Testis (tissue), 3 donors: ENCODE measurements around the gene KIAA1210. TPM values are rescaled to one million over a fixed set of nuclear protein-coding genes. Genes with fewer than 3 reads are reported as not detected.

ENCODE experiments used
- DNase-seq: peaks from one replicate; pipeline ENCODE4 v3.0.0-alpha.2; 2019
- H3K27ac ChIP-seq, 2 donors: fragments of 200-600 bp; sonication (generic); one replicate each; pipeline ENCODE4 v1.5.1; 2019
- H3K27me3 ChIP-seq: fragments of 200-600 bp; sonication (generic); one replicate; pipeline ENCODE4 v1.5.1; 2019
- H3K36me3 ChIP-seq: fragments of 200-600 bp; sonication (generic); one replicate; pipeline ENCODE4 v1.5.1; 2017; ENCODE audit warnings: low read depth; ENCODE audit errors: missing control alignments
- H3K4me1 ChIP-seq: fragments of 200-600 bp; sonication (generic); one replicate; pipeline ENCODE4 v1.5.1; 2019
- H3K4me3 ChIP-seq, 2 donors: fragments of 200-600 bp; sonication (generic); one replicate each; pipeline ENCODE4 v1.5.1; 2017 to 2019
- H3K9me3 ChIP-seq: fragments of 200-600 bp; sonication (generic); one replicate; pipeline ENCODE4 v1.5.1; 2017
- CTCF ChIP-seq, 3 experiments: fragments of 450-650 bp in 2 of 3; fragments of 200-600 bp in 1 of 3; sonication (generic) in 1 of 3; IDR thresholded peaks; one replicate each; pipeline ENCODE4 v1.5.1; 2016 to 2019; ENCODE audit warnings: antibody characterized with exemption in 3 of 3, mild to moderate bottlenecking in 2 of 3, moderate library complexity in 1 of 3
- POLR2A ChIP-seq: fragments of 450-650 bp; IDR thresholded peaks from one replicate; pipeline ENCODE4 v1.6.1; 2017; ENCODE audit warnings: antibody characterized with exemption, mild to moderate bottlenecking, moderate library complexity
- WGBS, 2 donors: methylation state at CpG; one replicate each; pipeline ENCODE4 v1.1.5; 2018; 5-methylcytosine and 5-hydroxymethylcytosine counted together
- intact Hi-C: fragments of 100-400 bp; cut with DNase I; formaldehyde crosslinking; loops from one replicate; pipeline ENCODE4 v1.15.1; 2023; ENCODE audit warnings: low total_unique reads
- polyA plus RNA-seq: library from polyadenylated mRNA; stranded (reverse); fragments of 350-450 nt; fragmentation: Illumina TruSeq; extraction: RNeasy Lipid Tissue Mini Kit (QIAGEN cat#74804); gene quantifications from one replicate; pipeline ENCODE4 v1.2.3, GENCODE V29; 2014; ENCODE audit warnings: low read depth, low replicate concordance; ENCODE audit not compliant: insufficient read depth
- total RNA-seq, 2 donors: library from RNA; depleted of rRNA; stranded (reverse); fragments of >200 nt; gene quantifications; one replicate each; pipeline ENCODE4 v1.2.3, GENCODE V29; 2016

The KIAA1210 gene
- total and polyA plus RNA-seq, 3 donors from 2014 or later: 63.0 to 286 (median 245) TPM

DNA sequence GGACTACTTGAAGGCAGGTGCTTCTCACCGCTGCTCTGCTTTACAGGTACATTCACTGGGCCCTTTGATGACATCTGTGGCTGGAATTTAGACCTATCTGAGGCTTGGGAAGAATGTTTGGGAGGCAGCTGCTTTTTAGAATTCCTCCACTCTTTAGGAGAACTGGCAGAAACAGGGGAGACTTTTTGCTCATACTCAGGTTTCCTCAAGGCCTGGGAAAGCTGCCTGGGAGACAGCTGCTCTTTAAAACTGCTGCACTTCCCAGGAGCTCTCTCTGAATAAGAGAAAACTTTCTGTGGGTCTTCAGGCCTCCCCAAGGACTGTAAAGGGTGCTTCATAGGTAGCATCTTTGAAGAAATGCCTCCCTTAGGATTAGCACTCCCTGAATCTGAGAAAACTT lies 40.5 kb downstream of the KIAA1210 start:
- WGBS, 2 donors: 89% methylated on average over 1 of the region's 1 CpG; no CpG with 5 or more reads in 1 of the 2 donors
- no peaks in the 10 kb centered on the region for H3K9me3 ChIP-seq
- no peak overlapping the region for H3K4me3 ChIP-seq
- no peak for TF ChIP-seq POLR2A
- no peak for TF ChIP-seq CTCF (IDR thresholded peaks at IDR 0.05)
- H3K27me3 ChIP-seq: no peaks in the 10 kb centered on the region
- intact Hi-C loops: no loop called here
- H3K4me1 ChIP-seq: no peaks in the 10 kb centered on the region
- H3K27ac ChIP-seq: no peak overlapping the region
- DNase-seq: no peak
- H3K36me3 ChIP-seq: no peaks in the 10 kb centered on the region

DNA sequence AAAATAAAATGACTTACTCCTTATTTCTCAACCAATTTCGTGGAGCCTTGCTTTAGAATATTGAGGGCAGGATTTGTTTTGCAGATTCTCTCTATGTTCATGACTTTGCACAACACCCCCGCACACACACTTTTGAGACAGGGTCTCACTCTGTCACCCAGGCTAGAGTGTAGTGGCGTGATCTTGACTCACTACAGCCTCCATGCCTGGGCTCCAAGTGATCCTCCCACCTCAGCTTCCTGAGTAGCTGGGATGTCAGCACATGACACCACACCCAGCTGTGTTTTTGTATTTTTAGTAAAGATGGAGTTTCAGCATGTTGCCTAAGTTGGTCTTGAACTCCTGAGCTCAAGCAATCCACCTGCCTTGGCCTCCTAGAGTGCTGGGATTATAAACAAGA lies 42.8 kb downstream of the KIAA1210 start:
- TF ChIP-seq CTCF (IDR thresholded peaks at IDR 0.05) (no peak), POLR2A (no peak)
- DNase-seq: no peak
- intact Hi-C loops: no loop called here
- H3K27me3 ChIP-seq: no peaks in the 10 kb centered on the region
- no peaks in the 10 kb centered on the region for H3K9me3 ChIP-seq
- H3K36me3 ChIP-seq: no peaks in the 10 kb centered on the region
- 97 to 100% methylated on average over 2 to 3 of the region's 3 CpGs for WGBS, 2 donors
- H3K4me3 ChIP-seq: no peak overlapping the region
- H3K27ac ChIP-seq: no peak overlapping the region
- no peaks in the 10 kb centered on the region for H3K4me1 ChIP-seq

DNA sequence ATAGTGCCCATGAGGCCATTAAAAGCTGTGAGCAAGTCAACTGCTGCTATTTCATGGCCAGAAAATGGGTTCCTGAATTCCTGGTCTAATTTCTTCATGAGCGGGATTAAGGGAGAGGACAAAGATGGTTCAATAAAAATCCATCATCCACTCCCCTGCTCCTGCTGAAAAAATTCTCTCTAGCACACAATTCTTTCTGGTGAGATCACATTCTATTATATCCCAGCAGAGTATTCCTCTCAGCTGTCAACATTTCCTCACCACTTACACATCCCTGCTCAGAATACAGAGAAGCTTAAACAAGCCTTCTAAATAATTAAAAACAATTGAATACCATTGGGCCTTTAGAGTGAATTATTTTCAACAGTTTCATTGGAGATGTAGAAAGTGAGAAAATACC lies 45.3 kb downstream of the KIAA1210 start:
- 94 to 100% methylated on average over 1 of the region's 1 CpG for WGBS, 2 donors
- no peaks in the 10 kb centered on the region for H3K27me3 ChIP-seq
- intact Hi-C loops: no loop called here
- no peaks in the 10 kb centered on the region for H3K9me3 ChIP-seq
- no peak for DNase-seq
- no peak overlapping the region for H3K4me3 ChIP-seq
- H3K27ac ChIP-seq: no peak overlapping the region
- H3K36me3 ChIP-seq: no peaks in the 10 kb centered on the region
- no peaks in the 10 kb centered on the region for H3K4me1 ChIP-seq
- TF ChIP-seq POLR2A (no peak), CTCF (IDR thresholded peaks at IDR 0.05) (no peak)

DNA sequence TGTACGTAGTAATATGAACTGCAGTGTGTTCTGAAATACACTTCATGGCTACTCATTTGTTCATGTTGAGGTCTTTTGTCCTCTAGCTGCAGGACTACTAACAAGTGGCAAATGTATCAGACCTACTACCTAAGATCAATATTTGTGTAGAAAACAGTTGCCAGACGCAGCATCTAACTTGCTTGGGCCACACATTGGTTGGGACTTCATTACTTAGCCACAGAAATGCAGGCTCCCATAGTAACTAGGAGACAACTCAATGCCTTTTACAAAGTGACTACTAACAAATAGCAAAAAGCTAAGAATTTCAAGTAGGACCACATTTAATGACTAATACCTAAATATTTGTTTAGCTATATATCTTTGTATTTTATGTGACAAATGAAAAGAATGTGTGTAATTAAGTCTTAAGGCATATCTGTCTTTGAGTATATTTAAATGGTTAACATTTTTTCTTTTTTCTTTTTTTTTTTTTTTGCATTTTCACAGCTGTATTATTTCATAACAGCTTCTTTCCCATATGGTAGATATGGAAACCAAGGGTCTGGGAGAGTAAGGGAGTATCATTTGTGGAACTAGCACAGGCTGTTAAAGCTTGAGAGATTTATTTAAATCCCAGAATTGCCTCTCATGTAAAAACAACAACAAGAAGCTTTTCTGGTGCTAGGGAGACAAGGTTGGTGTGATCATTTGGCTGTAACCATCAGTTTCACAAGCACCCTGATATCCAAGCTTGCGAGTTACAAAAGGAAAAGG lies 52.2 kb downstream of the KIAA1210 start:
- no peak overlapping the region for H3K27ac ChIP-seq
- intact Hi-C loops: no loop called here
- DNase-seq: no peak
- TF ChIP-seq CTCF (IDR thresholded peaks at IDR 0.05) (no peak), POLR2A (no peak)
- no peaks in the 10 kb centered on the region for H3K36me3 ChIP-seq
- H3K9me3 ChIP-seq: no peaks in the 10 kb centered on the region
- no peaks in the 10 kb centered on the region for H3K4me1 ChIP-seq
- H3K27me3 ChIP-seq: no peaks in the 10 kb centered on the region
- H3K4me3 ChIP-seq: no peak overlapping the region
- 84 to 94% methylated on average over 3 of the region's 3 CpGs for WGBS, 2 donors

GRCh38 chrX:119073911-119074310 lies 53.7 kb downstream of the KIAA1210 start:
- no peak overlapping the region for H3K4me3 ChIP-seq
- H3K27ac ChIP-seq: no peak overlapping the region
- DNase-seq: no peak
- 82 to 84% methylated on average over 5 to 7 of the region's 19 CpGs for WGBS, 2 donors
- no peaks in the 10 kb centered on the region for H3K9me3 ChIP-seq
- H3K4me1 ChIP-seq: no peaks in the 10 kb centered on the region
- no peaks in the 10 kb centered on the region for H3K36me3 ChIP-seq
- TF ChIP-seq CTCF (IDR thresholded peaks at IDR 0.05) (no peak), POLR2A (no peak)
- intact Hi-C loops: loop anchor here (5.0 kb wide), 1 partner anchor 67 kb away; no protein-coding TSS in a partner anchor
- H3K27me3 ChIP-seq: no peaks in the 10 kb centered on the region
